HEK293 (cell line): ENCODE results near the gene ZNF578.

Experiments
- CTCF ChIA-PET: fragments of 350-600 bp; formaldehyde crosslinking; extraction: SDS; loops from one replicate; lab custom pipeline; 2021; ENCODE audit warnings: antibody characterized with exemption; lab: Yijun Ruan, JAX
- POLR2A ChIA-PET: fragments of 300-600 bp; formaldehyde crosslinking; extraction: SDS; loops from one replicate; lab custom pipeline; 2020; ENCODE audit warnings: antibody characterized with exemption, inconsistent platforms; lab: Yijun Ruan, JAX
- H3K27ac ChIP-seq: fragments of 200-500 bp; sonication (Bioruptor generic); 2 replicates; pipeline ENCODE4 v1.5.1; 2014; ENCODE audit warnings: low read depth, low read length, control low read depth, inconsistent platforms; ENCODE audit errors: extremely low read depth
- H3K36me3 ChIP-seq, 2 experiments: fragments of 200-500 bp in 1 of 2; sonication (Bioruptor generic) in 1 of 2; 1 replicate in 1 of 2; 2 replicates in 1 of 2; pipeline ENCODE4 v1.5.1; 2014 to 2017; ENCODE audit warnings: inconsistent platforms in 2 of 2, low read length in 2 of 2; ENCODE audit not compliant: control insufficient read depth in 2 of 2, insufficient read depth in 1 of 2
- H3K4me1 ChIP-seq: fragments of 200-500 bp; sonication (Bioruptor generic); 2 replicates; pipeline ENCODE4 v1.5.1; 2014; ENCODE audit warnings: mild to moderate bottlenecking, low read length, inconsistent platforms; ENCODE audit not compliant: control insufficient read depth, insufficient read depth
- H3K4me3 ChIP-seq: 2 replicates; pipeline ENCODE4 v1.5.1; 2011; ENCODE audit warnings: low read depth, mild to moderate bottlenecking, control low read depth, low read length, moderate library complexity
- H3K9me3 ChIP-seq: fragments of 200-500 bp; sonication (Bioruptor generic); 2 replicates; pipeline ENCODE4 v1.5.1; 2014; ENCODE audit warnings: low read depth, low read length, inconsistent platforms; ENCODE audit not compliant: control insufficient read depth, insufficient read depth
- IKZF3 ChIP-seq: fragments of 450-650 bp; IDR thresholded peaks from 2 replicates; pipeline ENCODE4 v1.5.0; 2018; ENCODE audit warnings: missing biosample characterization, mild to moderate bottlenecking, missing genetic modification characterization, moderate library complexity
- SCRT2 ChIP-seq: fragments of 450-650 bp; formaldehyde crosslinking; IDR thresholded peaks from 2 replicates; pipeline ENCODE4 v1.5.1; 2016; ENCODE audit warnings: missing biosample characterization, missing genetic modification characterization
- ZBTB21 ChIP-seq: fragments of 450-650 bp; formaldehyde crosslinking; IDR thresholded peaks from 2 replicates; pipeline ENCODE4 v1.5.1; 2017; ENCODE audit warnings: missing biosample characterization, missing genetic modification characterization
- ZBTB48 ChIP-seq: fragments of 450-650 bp; formaldehyde crosslinking; IDR thresholded peaks from 2 replicates; pipeline ENCODE4 v1.5.1; 2016; ENCODE audit warnings: missing biosample characterization, missing genetic modification characterization
- ZFHX2 ChIP-seq: fragments of 450-650 bp; formaldehyde crosslinking; conservative IDR thresholded peaks from 2 replicates; pipeline ENCODE4 v1.5.1; 2016; ENCODE audit warnings: missing biosample characterization, missing genetic modification characterization
- ZFP41 ChIP-seq: fragments of 450-650 bp; formaldehyde crosslinking; IDR thresholded peaks from 2 replicates; pipeline ENCODE4 v1.5.1; 2016; ENCODE audit warnings: missing biosample characterization, missing genetic modification characterization, borderline replicate concordance
- ZFP69B ChIP-seq: fragments of 450-650 bp; formaldehyde crosslinking; IDR thresholded peaks from 2 replicates; pipeline ENCODE4 v1.5.1; 2016; ENCODE audit warnings: missing biosample characterization, missing genetic modification characterization
- ZNF121 ChIP-seq: fragments of 450-650 bp; formaldehyde crosslinking; IDR thresholded peaks from 2 replicates; pipeline ENCODE4 v1.5.1; 2016; ENCODE audit warnings: missing biosample characterization, missing genetic modification characterization
- ZNF133 ChIP-seq: fragments of 450-650 bp; formaldehyde crosslinking; IDR thresholded peaks from 2 replicates; pipeline ENCODE4 v1.5.1; 2016; ENCODE audit warnings: missing biosample characterization, missing genetic modification characterization
- ZNF239 ChIP-seq: fragments of 450-650 bp; formaldehyde crosslinking; IDR thresholded peaks from 2 replicates; pipeline ENCODE4 v1.5.1; 2016; ENCODE audit warnings: missing biosample characterization, missing genetic modification characterization
- ZNF24 ChIP-seq: fragments of 450-650 bp; formaldehyde crosslinking; IDR thresholded peaks from 2 replicates; pipeline ENCODE4 v1.5.1; 2016; ENCODE audit warnings: missing biosample characterization, missing genetic modification characterization
- ZNF266 ChIP-seq: fragments of 450-650 bp; formaldehyde crosslinking; IDR thresholded peaks from 2 replicates; pipeline ENCODE4 v1.5.1; 2016; ENCODE audit warnings: missing biosample characterization, missing genetic modification characterization, low read depth
- ZNF324 ChIP-seq: fragments of 450-650 bp; formaldehyde crosslinking; IDR thresholded peaks from 2 replicates; pipeline ENCODE4 v1.5.1; 2016; ENCODE audit warnings: missing biosample characterization, missing genetic modification characterization
- ZNF426 ChIP-seq: fragments of 450-650 bp; formaldehyde crosslinking; IDR thresholded peaks from 2 replicates; pipeline ENCODE4 v1.5.1; 2017; ENCODE audit warnings: missing biosample characterization, missing genetic modification characterization, mild to moderate bottlenecking, inconsistent platforms, moderate library complexity
- ZNF549 ChIP-seq: fragments of 450-650 bp; IDR thresholded peaks from 2 replicates; pipeline ENCODE4 v1.5.1; 2018; ENCODE audit warnings: missing biosample characterization, missing genetic modification characterization, mild to moderate bottlenecking, inconsistent platforms, moderate library complexity
- ZNF610 ChIP-seq: fragments of 450-650 bp; formaldehyde crosslinking; IDR thresholded peaks from 2 replicates; pipeline ENCODE4 v1.5.1; 2016; ENCODE audit warnings: missing biosample characterization, missing genetic modification characterization, borderline replicate concordance
- ZNF654 ChIP-seq: fragments of 450-650 bp; formaldehyde crosslinking; IDR thresholded peaks from 2 replicates; pipeline ENCODE4 v1.5.1; 2016; ENCODE audit warnings: low read depth, missing biosample characterization, missing genetic modification characterization
- ZNF701 ChIP-seq: fragments of 450-650 bp; formaldehyde crosslinking; IDR thresholded peaks from 2 replicates; pipeline ENCODE4 v1.5.1; 2016; ENCODE audit warnings: missing biosample characterization, missing genetic modification characterization
- ZNF707 ChIP-seq: fragments of 450-650 bp; formaldehyde crosslinking; IDR thresholded peaks from 2 replicates; pipeline ENCODE4 v1.5.1; 2016; ENCODE audit warnings: missing biosample characterization, missing genetic modification characterization
- TF ChIP-seq, protein P1 (sequence below): fragments of 450-650 bp; formaldehyde crosslinking; IDR thresholded peaks from 2 replicates; pipeline ENCODE4 v1.5.1; 2016; ENCODE audit warnings: missing biosample characterization, missing genetic modification characterization
- TF ChIP-seq, protein P2 (sequence below): fragments of 450-650 bp; formaldehyde crosslinking; IDR thresholded peaks from 2 replicates; pipeline ENCODE4 v1.5.1; 2017; ENCODE audit warnings: missing biosample characterization, missing genetic modification characterization

The ZNF578 gene

DNA sequence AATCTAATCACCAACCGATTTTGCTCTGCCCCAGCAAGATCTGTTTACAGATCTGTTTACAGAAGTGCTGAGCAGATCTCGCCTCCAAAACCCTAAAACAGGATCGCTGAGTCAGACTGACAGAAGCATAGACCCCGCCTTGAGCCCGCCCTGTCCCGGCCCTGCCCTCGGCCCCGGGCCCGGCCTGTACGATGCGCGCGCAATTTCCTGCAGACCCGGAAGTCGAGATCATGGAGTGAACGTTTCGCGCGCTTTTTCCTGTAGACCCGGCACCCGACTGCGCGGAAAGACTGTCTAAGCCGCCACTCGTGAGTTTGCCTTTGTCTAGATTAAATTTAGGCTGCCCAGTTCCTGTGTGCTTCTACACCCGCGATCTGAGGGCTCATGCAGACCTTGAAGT is 24.4 kb upstream of the ZNF578 start, which contains the start of gene ZNF534:
Gene ZNF534 (plus strand): TSS at position 212 of the 400 bp plus-strand sequence. CDS start 2,327 bp downstream, outside the sequence.
- TF ChIP-seq, protein P1, sequence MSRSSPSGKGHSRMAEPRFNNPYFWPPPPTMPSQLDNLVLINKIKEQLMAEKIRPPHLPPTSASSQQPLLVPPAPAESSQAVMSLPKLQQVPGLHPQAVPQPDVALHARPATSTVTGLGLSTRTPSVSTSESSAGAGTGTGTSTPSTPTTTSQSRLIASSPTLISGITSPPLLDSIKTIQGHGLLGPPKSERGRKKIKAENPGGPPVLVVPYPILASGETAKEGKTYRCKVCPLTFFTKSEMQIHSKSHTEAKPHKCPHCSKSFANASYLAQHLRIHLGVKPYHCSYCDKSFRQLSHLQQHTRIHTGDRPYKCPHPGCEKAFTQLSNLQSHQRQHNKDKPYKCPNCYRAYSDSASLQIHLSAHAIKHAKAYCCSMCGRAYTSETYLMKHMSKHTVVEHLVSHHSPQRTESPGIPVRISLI: no peak
- Histone ChIP-seq H3K9me3 (no peaks in the 10 kb centered on the region; the same call in 1 of the 2 replicates), H3K4me3 (no peak within 1 kb of the TSS), H3K36me3 (no peaks in the 10 kb centered on the region), H3K27ac (no peak within 1 kb of the TSS), H3K4me1 (no peaks in the 10 kb centered on the region)
- POLR2A ChIA-PET: no interaction called here
- CTCF ChIA-PET: no interaction called here

DNA sequence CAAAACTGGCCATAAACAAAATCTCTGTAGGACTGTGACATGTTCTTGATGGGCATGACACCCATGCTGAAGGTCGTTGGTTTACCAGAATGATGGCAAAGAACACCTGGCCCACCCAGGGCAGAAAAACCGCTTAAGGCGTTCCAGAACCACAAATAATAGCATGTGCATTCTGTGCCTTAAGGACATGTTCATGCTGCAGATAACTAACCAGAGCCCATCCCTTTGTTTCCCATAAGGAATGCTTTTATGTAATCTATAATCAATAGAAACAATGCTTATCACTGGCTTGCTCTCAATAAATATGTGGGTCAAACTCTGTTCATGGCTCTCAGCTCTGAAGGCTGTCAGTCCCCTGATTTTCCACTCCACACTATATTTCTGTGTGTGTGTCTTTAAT is 11.2 kb upstream of the ZNF578 start:
- CTCF ChIA-PET: no interaction called here
- H3K9me3 ChIP-seq: no peaks in the 10 kb centered on the region; the same call in 1 of the 2 replicates
- TF ChIP-seq ZNF266 (tag by site-specific recombination): no peak
- TF ChIP-seq ZFP41 (tag by site-specific recombination): no peak
- TF ChIP-seq ZFP69B (tag by site-specific recombination): no peak

DNA sequence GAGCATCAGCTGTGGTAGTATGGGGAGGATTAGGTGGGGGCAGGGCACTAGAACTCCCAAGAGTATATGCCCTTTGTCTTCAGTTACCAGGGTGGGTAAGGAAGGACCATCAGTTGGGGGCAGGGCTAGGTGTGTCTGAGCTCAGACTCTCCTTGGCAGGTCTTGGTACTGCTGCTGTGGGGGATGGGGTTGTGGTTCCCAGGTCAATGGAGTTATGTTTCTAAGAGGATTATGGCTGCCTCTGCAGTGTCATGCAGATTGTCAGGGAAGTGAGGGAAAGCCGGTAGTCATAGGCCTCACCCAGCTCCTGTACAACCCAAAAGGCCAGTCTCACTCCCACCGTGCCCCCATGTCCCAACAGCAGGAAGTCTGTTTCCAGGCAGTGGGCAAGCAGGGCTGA is 8.8 kb upstream of the ZNF578 start:
- Histone ChIP-seq H3K36me3 (no peaks in the 10 kb centered on the region), H3K4me1 (no peaks in the 10 kb centered on the region), H3K27ac (no peak overlapping the region), H3K4me3 (no peak overlapping the region), H3K9me3 (no peaks in the 10 kb centered on the region)
- CTCF ChIA-PET: no interaction called here
- POLR2A ChIA-PET: no interaction called here
- TF ChIP-seq ZNF324 (tag by site-specific recombination): no peak
- no peak for TF ChIP-seq ZBTB21
- no peak for TF ChIP-seq ZNF121
- TF ChIP-seq ZBTB48 (tag by site-specific recombination): no peak

More for the DNA sequence above, 11.2 kb upstream of the ZNF578 start:
- H3K27ac ChIP-seq: no peak overlapping the region
- POLR2A ChIA-PET: no interaction called here
- H3K36me3 ChIP-seq: no peaks in the 10 kb centered on the region
- no peaks in the 10 kb centered on the region for H3K4me1 ChIP-seq
- no peak overlapping the region for H3K4me3 ChIP-seq

DNA sequence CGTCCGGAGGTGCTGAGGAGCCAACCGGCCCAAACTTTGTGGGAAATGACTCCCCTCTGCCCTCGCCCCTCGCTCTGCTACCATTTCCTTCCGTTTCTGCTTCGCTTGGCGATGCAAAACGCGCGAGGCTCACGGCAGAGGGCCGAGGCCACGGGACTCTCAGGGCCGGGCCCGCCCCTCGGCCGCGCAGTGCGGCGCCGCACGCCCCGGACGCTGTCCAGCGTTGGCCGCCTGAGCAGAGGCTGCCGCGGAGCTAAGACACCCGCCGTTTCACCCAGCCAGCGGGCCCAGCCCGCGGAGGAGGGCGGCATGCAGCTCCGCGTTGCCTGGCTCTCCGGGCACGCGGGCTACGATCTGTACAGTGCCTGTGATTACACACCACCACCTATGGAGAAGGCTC is 2.1 kb upstream of the ZNF578 start:
- POLR2A ChIA-PET: no interaction called here
- no peak for TF ChIP-seq ZNF707
- TF ChIP-seq ZFHX2 (tag by site-specific recombination): no peak
- no peak for TF ChIP-seq SCRT2 (tag by site-specific recombination)
- TF ChIP-seq ZNF654 (tag by site-specific recombination): no peak
- TF ChIP-seq, protein P2, sequence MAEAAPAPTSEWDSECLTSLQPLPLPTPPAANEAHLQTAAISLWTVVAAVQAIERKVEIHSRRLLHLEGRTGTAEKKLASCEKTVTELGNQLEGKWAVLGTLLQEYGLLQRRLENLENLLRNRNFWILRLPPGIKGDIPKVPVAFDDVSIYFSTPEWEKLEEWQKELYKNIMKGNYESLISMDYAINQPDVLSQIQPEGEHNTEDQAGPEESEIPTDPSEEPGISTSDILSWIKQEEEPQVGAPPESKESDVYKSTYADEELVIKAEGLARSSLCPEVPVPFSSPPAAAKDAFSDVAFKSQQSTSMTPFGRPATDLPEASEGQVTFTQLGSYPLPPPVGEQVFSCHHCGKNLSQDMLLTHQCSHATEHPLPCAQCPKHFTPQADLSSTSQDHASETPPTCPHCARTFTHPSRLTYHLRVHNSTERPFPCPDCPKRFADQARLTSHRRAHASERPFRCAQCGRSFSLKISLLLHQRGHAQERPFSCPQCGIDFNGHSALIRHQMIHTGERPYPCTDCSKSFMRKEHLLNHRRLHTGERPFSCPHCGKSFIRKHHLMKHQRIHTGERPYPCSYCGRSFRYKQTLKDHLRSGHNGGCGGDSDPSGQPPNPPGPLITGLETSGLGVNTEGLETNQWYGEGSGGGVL (tag by site-specific recombination): no peak
- no peak for TF ChIP-seq ZNF426 (tag by site-specific recombination)
- no peak for TF ChIP-seq ZNF701 (tag by site-specific recombination)
- no peak for TF ChIP-seq IKZF3 (tag by site-specific recombination)
- no peak for TF ChIP-seq ZNF133
- no peak for TF ChIP-seq ZNF610 (tag by site-specific recombination)
- no peak for TF ChIP-seq ZNF549 (tag by site-specific recombination)
- no peak for TF ChIP-seq ZNF239
- no peak for TF ChIP-seq ZNF24 (tag by site-specific recombination)
- H3K4me1 ChIP-seq: no peaks in the 10 kb centered on the region
- no peaks in the 10 kb centered on the region for H3K36me3 ChIP-seq
- no peaks in the 10 kb centered on the region; the same call in 1 of the 2 replicates for H3K9me3 ChIP-seq
- no peak overlapping the region for H3K27ac ChIP-seq
- H3K4me3 ChIP-seq: no peak overlapping the region
- CTCF ChIA-PET: interaction anchor here (0.7 kb wide), 1 partner anchor 259 kb away, joined by 3 read pairs; no protein-coding TSS in a partner anchor
